Esophagus (tissue), 2 donors: ENCODE measurements around the gene XYLB. TPM values are rescaled to one million over a fixed set of nuclear protein-coding genes. Genes with fewer than 3 reads are reported as not detected.

ENCODE experiments used
- H3K27ac ChIP-seq, 2 donors: one replicate each; pipeline ENCODE4 v1.5.1; 2013; ENCODE audit warnings: low read depth in 2 of 2, mild to moderate bottlenecking in 2 of 2, inconsistent platforms in 1 of 2, low read length in 1 of 2, moderate library complexity in 1 of 2
- H3K27me3 ChIP-seq, 2 donors: one replicate each; pipeline ENCODE4 v1.6.1; 2013; ENCODE audit warnings: low read length in 2 of 2, control low read depth in 1 of 2, mild to moderate bottlenecking in 1 of 2; ENCODE audit not compliant: insufficient read depth in 2 of 2, control insufficient read depth in 1 of 2
- H3K36me3 ChIP-seq, 2 donors: one replicate each; pipeline ENCODE4 v1.6.1; 2013; ENCODE audit warnings: low read length in 1 of 2; ENCODE audit not compliant: control insufficient read depth in 2 of 2, insufficient read depth in 2 of 2
- H3K4me1 ChIP-seq, 2 donors: one replicate each; pipeline ENCODE4 v1.6.1; 2013; ENCODE audit warnings: low read length in 1 of 2; ENCODE audit not compliant: control insufficient read depth in 2 of 2, insufficient read depth in 2 of 2
- H3K4me3 ChIP-seq, 2 donors: one replicate each; pipeline ENCODE4 v1.5.1; 2013; ENCODE audit warnings: low read length in 2 of 2, mild to moderate bottlenecking in 2 of 2, low read depth in 1 of 2, moderate library complexity in 1 of 2
- H3K9me3 ChIP-seq, 2 donors: one replicate each; pipeline ENCODE4 v1.6.1; 2013; ENCODE audit warnings: mild to moderate bottlenecking in 2 of 2, low read depth in 1 of 2, low read length in 1 of 2, moderate library complexity in 1 of 2; ENCODE audit not compliant: control insufficient read depth in 2 of 2, insufficient read depth in 1 of 2
- WGBS, 2 donors: extraction: QIAGEN DNeasy Blood & Tissue Kit; methylation state at CpG; one replicate each; pipeline ENCODE4 v1.1.7; 2013; 5-methylcytosine and 5-hydroxymethylcytosine counted together
- polyA plus RNA-seq, 2 donors: library from polyadenylated mRNA; stranded (reverse); fragments of 200-250 nt; gene quantifications; one replicate each; pipeline ENCODE4 v1.2.3, GENCODE V29; 2013
- donor health status: healthy with polysubstance abuse.
- donor health status: Bipolar disorder and iron deficiency.

The XYLB gene
- polyA plus RNA-seq, 2 donors: 1.3 to 1.5 TPM

DNA sequence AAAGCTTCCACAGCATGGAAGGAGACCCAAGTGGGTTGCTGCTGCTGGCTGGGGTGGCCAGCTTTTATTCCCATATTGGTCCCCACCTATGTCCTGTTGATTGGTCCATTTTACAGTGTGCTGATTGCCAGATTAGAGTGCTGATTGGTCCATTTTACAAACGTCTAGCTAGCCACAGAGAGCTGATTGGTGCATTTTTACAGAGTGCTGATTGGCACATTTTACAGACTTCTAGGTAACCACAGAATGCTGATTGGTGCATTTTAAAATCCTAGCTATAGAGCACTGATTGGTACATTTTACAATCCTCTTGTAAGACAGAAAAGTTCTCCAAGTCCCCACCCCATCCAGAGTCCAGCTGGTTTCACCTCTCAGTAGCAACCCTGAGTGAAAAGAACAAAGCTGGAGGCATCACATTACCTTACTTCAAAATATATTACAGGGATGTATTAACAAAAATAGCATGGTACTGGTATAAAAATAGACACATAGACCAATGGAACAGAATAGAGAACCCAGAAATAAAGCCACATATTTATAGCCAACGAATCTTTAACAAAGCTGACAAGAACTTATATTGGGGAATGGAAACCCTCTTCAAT, 99.6 kb downstream of the XYLB start:
- Histone ChIP-seq H3K9me3 (no peaks in the 10 kb centered on the region), H3K27me3 (no peaks in the 10 kb centered on the region), H3K4me1 (no peaks in the 10 kb centered on the region), H3K36me3 (no peaks in the 10 kb centered on the region), H3K27ac (no peak overlapping the region), H3K4me3 (no peak overlapping the region)
- WGBS, 2 donors: 67 to 77% methylated on average over 2 of the region's 2 CpGs

- H3K27me3 ChIP-seq: no peaks in the 10 kb centered on the region
- H3K27ac ChIP-seq: no peak overlapping the region
- no peaks in the 10 kb centered on the region for H3K36me3 ChIP-seq
- no peaks in the 10 kb centered on the region for H3K9me3 ChIP-seq
- H3K4me1 ChIP-seq: no peaks in the 10 kb centered on the region
- H3K4me3 ChIP-seq: no peak overlapping the region
Measured at GRCh38 chr3:38446812-38447211, 100.2 kb downstream of the XYLB start.

DNA sequence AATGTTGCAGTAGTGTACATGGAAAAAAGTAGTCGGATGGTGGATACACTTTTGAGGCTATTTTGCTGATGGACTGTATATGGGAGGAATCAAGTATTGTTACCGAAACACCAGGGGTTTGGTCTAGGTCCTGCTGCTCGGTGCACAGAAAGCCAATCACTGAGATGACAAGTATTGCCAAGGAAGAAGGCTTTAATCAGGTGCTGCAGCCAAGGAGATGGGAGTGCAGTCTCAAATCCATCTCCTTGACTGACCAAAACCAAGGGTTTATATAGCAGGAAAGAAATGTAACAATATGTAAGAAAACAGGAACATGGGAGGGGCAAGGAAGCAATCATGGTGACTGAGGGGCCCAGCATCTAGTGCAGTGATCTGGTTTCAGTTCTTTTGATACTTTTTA, 104.3 kb downstream of the XYLB start:
- H3K4me3 ChIP-seq: no peak overlapping the region
- peaks cover 0 to 8% of the 10 kb centered on the region in 2 donors for H3K4me1 ChIP-seq
- H3K27me3 ChIP-seq: no peaks in the 10 kb centered on the region
- H3K9me3 ChIP-seq: no peaks in the 10 kb centered on the region
- 95 to 98% methylated on average over 3 of the region's 3 CpGs for WGBS, 2 donors
- no peaks in the 10 kb centered on the region for H3K36me3 ChIP-seq
- H3K27ac ChIP-seq: no peak overlapping the region

- Histone ChIP-seq H3K4me1 (peaks cover 0 to 8% of the 10 kb centered on the region in 2 donors), H3K9me3 (no peaks in the 10 kb centered on the region), H3K27me3 (no peaks in the 10 kb centered on the region), H3K4me3 (peak within 1 kb of the TSS; percentile 65 to 72), H3K36me3 (no peaks in the 10 kb centered on the region), H3K27ac (peak within 1 kb of the TSS; percentile 77 to 90)
- WGBS, 2 donors: 7 to 9% methylated on average over 39 to 48 of the region's 48 CpGs
Measured at GRCh38 chr3:38453075-38453912, 106.7 kb downstream of the XYLB start, which contains the start of gene ACVR2B. Gene ACVR2B (plus strand): TSS chr3:38453890. CDS start chr3:38454323, 433 bp downstream.

GRCh38 chr3:38453913-38454177, 107.3 kb downstream of the XYLB start:
- H3K36me3 ChIP-seq: no peaks in the 10 kb centered on the region
- WGBS, 2 donors: 1 to 2% methylated on average over 18 to 36 of the region's 36 CpGs
- H3K27me3 ChIP-seq: no peaks in the 10 kb centered on the region
- H3K4me3 ChIP-seq: peak overlapping the region; percentile 65 to 72
- no peaks in the 10 kb centered on the region for H3K9me3 ChIP-seq
- peak overlapping the region; percentile 77 to 90 for H3K27ac ChIP-seq
- H3K4me1 ChIP-seq: peaks cover 0 to 8% of the 10 kb centered on the region in 2 donors

- peak overlapping the region; percentile 77 to 90 for H3K27ac ChIP-seq
- no peaks in the 10 kb centered on the region for H3K36me3 ChIP-seq
- WGBS, 2 donors: 1% methylated on average over 57 to 78 of the region's 78 CpGs
- H3K27me3 ChIP-seq: no peaks in the 10 kb centered on the region
- H3K4me1 ChIP-seq: peaks cover 2 to 11% of the 10 kb centered on the region in 2 donors
- H3K9me3 ChIP-seq: no peaks in the 10 kb centered on the region
- H3K4me3 ChIP-seq: peak overlapping the region; percentile 65 to 72
Measured at GRCh38 chr3:38454178-38454883, 107.7 kb downstream of the XYLB start.

DNA sequence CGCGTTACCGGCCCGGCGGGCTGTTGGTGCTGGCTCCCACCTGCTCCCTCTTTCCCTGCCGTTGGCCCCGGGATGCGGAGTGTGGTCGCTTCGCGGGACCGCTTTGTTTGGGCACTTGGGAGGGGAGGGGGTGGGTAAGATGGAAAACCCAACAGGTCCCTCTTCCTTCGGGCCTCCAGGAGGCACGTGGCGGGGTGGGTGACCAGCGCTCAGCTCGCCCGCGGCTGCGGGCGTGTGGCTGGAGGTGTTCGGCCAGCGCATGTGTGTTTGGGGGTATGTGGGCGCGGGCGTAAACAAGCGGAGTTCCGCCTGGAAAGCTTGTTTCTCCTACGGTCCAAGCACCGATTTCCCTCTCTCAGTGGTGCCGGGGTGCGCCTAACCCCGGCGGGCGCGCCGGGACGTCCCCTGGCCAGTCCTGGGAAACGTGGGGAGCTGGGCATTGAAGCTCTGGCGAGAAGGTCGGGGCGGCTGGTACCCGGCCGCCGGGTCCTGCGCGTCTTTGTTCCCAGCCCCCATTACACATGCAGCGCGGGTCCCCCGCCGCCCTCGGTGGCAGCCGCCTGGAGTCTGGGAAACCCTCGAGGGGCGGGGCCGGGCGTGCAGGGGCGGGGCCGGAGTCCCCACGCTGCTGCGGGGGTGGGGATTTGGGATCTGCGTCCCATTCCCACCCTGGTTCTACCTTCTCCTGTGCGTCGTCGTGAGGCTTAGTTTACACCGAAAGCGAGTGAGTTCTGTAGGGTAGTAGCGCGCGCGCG, 108.5 kb downstream of the XYLB start:
- H3K36me3 ChIP-seq: no peaks in the 10 kb centered on the region
- H3K9me3 ChIP-seq: no peaks in the 10 kb centered on the region
- 0 to 1% methylated on average over 63 to 72 of the region's 72 CpGs for WGBS, 2 donors
- no peaks in the 10 kb centered on the region for H3K27me3 ChIP-seq
- H3K4me1 ChIP-seq: peaks cover 6 to 15% of the 10 kb centered on the region in 2 donors
- H3K27ac ChIP-seq: peak overlapping the region; percentile 77 to 90
- H3K4me3 ChIP-seq: peak overlapping the region; percentile 65 to 72

GRCh38 chr3:38455639-38456430, 109.2 kb downstream of the XYLB start:
- H3K4me3 ChIP-seq: peak overlapping the region; percentile 65 to 72
- no peaks in the 10 kb centered on the region for H3K27me3 ChIP-seq
- peaks cover 9 to 15% of the 10 kb centered on the region in 2 donors for H3K4me1 ChIP-seq
- peak overlapping the region; percentile 77 to 90 for H3K27ac ChIP-seq
- no peaks in the 10 kb centered on the region for H3K36me3 ChIP-seq
- whole genome bisulfite sequencing, 2 donors: 10 to 13% methylated on average over 15 of the region's 15 CpGs
- H3K9me3 ChIP-seq: no peaks in the 10 kb centered on the region
